Measurements from ENCODE around the gene NSL1. TPM values are rescaled to one million over a fixed set of nuclear protein-coding genes. Genes with fewer than 3 reads are reported as not detected.
"Not testable (repeated sequence)": the region's sequence is repeated elsewhere in the genome, so short reads cannot be mapped to it uniquely, and the experiment has no call there.

The NSL1 gene, protein sequence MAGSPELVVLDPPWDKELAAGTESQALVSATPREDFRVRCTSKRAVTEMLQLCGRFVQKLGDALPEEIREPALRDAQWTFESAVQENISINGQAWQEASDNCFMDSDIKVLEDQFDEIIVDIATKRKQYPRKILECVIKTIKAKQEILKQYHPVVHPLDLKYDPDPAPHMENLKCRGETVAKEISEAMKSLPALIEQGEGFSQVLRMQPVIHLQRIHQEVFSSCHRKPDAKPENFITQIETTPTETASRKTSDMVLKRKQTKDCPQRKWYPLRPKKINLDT
- total RNA-seq (2014; rRNA removed; shearing (Covaris generic)), result 61.3 and 79.2 TPM in 2 replicates

DNA sequence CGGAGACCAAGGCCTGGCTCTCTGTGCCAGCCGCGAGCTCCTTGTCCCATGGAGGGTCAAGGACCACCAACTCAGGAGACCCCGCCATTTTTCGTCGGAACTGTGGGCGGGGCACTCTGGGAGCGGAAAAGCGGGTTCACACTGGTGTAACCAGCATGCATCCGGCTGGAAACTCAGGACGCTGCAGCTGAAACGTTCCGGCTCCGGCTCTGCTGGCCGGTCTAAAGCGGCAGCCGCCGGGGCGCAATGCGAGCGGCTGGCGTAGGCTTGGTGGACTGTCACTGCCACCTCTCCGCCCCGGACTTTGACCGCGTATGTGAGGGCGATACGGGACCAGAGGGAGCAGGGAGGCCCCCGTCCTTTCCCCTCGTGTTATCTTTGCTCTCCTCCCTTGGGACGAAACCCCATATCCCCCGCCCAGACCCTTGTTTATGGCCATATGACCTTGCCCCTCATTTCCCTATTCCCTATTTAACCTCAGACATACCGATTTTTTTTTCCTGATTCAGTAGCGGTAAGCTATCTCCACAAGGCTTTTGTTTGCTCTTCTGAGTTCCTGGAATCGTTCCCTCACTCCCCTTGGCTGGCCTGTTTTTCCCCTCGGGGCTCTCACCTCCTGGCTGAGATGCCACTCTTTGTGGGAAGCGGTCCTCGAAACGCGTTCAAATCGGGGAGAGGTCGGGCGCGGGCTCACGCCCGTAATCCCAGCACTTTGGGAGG lies at the start of gene NSL1, which contains the start of gene TATDN3:
Gene NSL1 (minus strand): TSS at position 102 of the 720 bp plus-strand sequence. CDS start 14 bp downstream, at position 88.
Gene TATDN3 (plus strand): TSS at position 219 of the 720 bp plus-strand sequence. CDS start 28 bp downstream, at position 247.
- DNase-seq (ENCODE audit: low read depth), result peak; percentile 95

DNA sequence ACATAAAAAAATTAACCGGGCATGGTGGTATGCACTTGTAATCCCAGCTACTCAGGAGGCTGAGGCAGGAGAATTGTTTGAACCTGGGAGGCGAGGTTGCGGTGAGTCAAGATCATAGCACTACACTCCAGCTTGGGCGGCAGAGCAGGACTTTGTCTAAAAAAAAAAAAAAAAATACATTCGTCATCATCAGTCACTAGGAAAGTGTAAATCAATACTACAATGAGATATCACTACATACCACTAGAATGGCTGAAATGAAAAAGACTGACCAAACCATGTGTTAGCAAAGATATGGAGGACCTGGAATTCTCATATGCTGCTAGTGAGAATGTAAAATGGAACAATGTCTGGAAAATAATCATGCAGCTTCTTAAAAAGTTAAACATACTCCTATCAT lies 46.6 kb upstream of the NSL1 start:
- DNase-seq (ENCODE audit: low read depth), result peak; percentile 21

DNA sequence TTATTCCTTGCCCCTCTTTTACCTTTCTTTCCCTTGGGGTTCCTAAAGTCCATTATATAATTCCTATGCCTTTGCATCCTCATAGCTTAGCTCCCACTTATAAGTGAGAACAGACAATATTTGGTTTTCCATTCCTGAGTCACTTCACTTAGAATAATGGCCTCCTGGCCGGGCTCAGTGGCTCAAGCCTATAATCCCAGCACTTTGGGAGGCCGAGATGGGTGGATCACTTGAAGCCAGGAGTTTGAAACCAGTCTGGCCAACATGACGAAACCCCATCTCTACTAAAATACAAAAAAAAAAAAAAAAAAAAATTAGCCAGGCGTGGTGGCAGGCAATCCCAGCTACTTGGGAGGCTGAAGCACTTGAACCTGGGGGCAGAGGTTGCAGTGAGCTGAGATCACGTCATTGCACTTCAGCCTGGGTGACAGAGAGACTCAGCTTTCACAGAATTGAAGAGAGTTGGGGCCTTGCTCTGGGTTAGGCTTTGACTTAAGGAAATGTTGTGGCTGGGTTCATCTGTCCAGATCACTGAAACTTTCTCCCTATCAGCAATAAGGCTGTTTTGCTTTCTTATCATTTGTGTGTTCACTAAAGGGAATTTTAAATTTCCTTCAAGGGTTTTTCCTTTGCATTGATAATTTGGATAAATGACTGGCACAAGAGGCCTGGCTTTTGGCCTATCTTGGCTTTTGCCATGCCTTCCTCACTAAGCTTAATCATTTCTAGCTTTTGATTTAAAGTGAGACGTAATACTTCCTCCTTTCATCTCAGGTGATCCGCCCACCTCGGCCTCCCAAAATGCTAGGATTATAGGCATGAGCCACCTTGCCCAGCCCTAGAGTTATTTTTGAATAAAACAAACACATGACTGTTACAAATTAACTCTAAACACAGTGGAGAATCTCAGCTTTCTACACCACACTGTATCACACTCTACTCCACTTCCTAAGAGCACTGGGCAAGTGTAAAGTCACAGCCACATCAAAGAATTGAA lies 41.9 kb upstream of the NSL1 start:
- not testable (repeated sequence) for DNase-seq (ENCODE audit: low read depth)

DNA sequence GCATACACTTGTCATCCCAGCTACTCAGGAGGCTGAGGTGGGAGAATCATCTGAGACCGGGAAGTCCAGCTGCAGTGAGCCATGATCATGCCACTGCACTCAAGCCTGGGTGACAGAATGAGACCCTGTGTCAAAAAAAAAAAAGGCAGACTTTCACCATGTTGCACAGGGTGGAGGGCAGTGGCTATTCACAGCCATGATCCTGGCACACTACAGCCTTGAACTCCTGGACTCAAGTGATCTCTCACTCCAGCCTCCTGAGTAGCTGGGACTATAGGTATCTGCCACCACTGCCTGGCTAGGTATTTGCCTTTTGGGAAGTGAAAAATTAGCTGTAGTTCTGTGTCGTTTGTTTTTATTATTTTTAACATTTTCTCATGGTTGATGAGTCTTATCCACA lies 36.8 kb upstream of the NSL1 start:
- no peak for DNase-seq (ENCODE audit: low read depth)

DNA sequence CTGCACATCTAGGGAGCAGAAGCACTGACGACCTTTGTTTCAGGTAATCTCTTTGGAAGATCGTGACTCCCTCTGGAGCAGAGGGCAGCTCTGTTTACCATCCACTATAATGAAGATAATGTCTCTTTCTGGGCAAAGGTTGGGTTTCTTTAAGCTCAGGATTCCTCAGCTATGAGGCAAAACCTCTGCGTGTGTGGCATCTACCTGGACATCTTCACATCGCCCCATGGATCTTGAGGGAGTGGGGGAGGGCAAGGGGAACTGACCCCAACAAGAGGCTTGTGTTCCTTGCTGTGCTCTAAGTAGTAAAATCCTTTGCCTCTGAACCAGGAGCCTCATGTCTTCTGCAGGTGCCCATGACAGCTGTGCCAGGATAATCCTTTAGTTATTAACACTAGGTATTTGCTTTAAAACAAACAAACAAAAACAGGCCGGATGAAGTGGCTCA lies 36.3 kb upstream of the NSL1 start:
- DNase-seq (ENCODE audit: low read depth), result no peak

DNA sequence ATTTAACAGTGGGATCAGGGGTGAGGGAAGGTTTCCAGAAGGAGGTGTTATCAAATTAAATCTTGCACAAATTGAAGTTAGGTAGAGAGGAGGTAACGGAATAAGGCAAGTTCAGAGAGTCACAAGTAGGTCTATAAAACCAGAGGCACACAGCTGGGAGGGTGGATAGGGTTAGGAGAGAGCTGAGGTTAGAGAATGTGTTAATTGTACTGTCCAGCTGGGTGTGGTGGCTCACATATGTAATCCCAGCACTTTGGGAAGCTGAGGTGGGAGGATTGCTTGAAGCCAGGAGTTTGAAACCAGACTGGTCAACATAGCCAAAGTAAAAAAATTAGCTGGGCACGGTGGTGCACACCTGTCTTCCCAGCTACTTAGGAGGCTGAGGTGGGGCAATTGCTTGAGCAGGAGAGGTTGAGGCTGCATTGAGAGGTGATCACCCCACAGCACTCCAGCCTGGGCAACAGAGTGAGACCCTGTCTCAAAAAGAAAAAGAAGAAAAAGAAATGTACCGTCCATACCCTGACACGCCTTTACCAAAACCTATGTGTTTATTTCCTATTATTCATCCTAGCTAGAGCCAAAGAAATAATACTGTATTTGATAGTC lies 35.7 kb upstream of the NSL1 start:
- DNase-seq (ENCODE audit: low read depth), result no peak

DNA sequence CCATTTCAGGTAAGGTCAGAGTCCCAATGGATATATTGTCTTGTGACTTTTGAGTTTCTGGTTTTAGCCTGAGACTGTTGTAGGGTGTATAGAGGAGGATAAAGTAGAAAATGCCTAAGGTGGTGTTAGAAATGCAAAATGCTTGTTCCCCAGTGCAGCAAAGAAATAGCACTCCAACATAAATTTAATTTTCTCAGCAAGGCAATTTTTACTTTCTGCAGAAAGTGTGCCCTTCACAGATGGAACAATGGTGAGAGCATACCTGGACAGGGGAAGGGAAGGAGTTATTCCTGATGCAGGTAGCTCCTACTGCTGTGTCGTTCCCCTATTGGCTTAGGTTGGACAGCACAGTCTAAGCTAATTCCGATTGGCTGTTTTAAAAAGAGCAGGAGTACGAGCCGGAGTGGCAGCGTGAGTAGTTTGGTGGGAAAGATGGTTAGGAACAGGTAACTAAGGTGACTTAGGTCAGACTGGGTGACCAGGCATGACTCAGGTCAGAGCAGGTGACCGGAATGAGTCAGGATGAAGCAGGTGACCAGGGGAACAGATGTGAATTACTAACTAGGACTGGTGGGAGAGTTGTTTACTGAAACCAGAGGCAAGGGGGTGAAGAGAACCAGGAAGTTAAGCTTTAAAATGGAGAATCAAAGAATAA lies 34.3 kb upstream of the NSL1 start:
- DNase-seq (ENCODE audit: low read depth), result no peak

DNA sequence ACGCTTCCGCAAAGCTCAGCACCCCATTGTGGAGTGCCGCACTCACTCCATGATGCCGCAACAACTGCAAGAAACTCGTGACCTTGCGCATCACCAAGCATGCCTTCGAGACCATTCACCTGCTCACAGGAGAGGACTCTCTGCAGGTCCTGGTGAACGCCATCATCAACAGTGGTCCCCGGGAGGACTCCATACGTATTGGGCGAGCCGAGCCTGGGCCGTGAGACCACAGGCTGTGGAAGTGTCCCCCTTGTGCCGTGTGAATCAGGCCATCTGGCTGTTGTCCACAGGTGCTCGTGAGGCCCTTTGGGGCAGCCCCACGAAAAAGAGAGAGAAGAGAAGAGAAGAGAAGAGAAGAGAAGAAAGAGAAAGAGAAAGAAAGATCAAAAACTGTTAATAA lies 32.6 kb upstream of the NSL1 start:
- DNase-seq (ENCODE audit: low read depth), result no peak

DNA sequence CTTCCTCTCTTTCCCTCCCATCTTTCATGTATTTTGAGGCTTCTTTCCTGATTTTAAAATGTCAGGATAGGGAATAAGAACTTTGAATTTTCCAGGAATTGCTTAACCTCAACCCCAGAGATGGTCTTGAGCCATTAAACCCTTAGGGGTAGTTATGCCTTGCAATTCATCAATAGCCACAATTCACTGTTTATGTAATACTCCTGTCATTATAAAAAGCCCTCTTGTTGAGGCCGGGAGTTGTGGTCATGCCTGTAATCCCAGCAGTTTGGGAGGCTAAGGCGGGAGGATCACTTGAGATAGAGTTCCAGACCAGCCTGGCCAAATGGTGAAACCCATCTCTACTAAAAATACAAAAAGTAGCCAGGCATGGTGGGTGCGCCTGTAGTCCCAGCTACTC lies 31.4 kb upstream of the NSL1 start:
- no peak for DNase-seq (ENCODE audit: low read depth)

DNA sequence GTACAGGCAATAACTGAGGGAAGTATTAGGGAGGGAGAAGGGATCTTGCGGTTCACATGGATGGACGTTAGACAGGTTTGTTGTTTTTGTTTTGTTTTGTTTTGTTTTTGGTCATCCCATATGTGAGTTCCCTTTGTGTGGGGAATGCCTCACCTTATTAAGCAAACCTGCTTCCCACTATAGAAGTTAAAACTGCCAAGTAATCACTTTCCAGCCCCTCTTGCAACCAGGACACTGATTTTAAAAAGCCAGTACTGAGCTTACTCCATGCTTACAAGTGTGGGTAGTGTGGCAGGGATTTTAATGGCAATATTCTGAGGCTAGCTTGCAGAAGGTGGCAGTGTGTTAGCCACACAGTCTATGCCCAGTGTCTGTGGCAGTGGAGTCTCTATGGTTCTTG lies 29.4 kb upstream of the NSL1 start:
- no peak for DNase-seq (ENCODE audit: low read depth)

DNA sequence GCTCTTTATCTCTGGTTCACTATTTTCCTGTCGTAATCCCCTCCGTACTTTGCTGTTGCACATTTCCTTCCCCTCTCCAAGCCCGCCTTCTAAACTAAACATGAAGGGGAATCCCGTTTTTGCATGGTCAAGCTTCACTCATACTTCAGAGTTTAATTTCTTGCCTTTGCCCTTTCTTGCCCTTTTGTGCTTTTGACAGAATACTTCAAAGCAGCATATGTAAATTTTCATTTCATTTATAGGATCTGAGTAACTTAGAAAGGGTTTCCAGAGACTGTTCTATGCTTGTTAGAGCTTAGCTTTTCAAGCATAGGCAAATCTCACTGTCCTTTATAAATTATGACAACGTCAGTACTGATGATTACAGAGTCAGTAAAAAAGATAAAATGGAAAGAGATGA lies 28.1 kb upstream of the NSL1 start:
- no peak for DNase-seq (ENCODE audit: low read depth)

DNA sequence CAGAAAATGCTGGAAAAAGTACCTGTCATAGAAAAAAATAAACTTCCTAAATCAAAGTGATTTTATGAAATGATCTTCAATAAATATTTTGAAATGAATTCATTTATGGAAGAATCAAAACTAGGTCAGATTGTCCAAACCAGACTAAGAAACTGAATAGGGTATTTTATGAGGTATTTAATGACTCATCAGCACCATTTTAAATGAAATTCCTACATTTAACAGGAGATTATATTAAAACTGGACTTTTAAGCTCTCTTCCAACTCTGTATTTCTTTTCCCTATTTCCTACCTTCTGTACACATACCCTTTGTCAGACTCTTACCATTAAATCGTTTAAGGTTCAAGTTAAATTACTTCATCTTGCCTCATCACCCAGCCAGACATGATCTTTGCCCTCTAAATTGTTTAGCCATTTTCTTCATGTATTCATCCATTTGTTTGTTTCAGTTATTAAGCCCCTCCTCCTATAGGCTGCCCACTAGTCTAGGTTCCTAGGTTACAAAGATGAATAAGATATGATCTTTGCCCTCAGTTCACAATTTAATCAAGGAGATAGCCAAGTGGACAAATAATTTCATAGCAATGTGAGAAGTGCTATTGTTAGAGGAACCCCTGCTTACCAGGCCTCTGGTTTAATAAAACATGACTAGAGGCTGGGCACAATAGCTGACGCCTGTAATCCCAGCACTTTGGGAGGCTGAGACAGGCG lies 25.1 kb upstream of the NSL1 start:
- no peak for DNase-seq (ENCODE audit: low read depth)

DNA sequence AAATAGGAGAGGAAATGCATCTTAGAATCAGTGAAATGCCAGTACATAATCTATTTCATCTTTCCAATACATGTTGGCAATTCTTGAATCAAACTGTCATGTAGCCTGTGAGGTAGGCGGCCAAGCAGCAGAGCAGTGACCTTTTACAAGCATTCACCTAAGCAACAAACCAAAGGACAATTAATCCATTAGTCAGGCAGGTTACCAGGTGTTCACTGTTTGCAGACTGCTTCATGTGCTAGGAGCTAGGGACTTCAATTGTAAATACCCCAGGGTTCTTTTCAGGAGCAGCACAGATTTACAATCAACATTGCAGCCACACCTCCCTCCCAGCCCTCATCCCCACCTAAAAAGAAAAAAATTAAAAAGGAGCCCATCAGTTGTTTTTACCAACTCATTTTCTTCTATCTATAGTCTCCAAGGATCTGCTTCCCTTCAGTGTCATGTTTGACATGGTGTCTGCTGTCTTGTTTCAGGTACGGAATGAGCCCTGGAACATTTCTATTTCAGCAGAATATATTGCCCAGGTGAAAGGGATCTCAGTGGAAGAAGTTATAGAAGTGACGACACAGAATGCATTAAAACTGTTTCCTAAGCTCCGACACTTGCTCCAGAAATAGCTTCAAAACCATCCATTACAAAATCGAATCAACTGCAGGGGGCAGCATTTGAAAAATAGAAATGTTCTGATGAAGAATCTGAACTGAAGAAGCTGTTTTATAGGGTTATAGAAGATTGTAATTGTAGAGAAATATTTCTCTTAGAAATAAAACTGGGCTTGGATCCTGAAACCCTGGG lies 23.2 kb upstream of the NSL1 start:
- DNase-seq (ENCODE audit: low read depth), result no peak

DNA sequence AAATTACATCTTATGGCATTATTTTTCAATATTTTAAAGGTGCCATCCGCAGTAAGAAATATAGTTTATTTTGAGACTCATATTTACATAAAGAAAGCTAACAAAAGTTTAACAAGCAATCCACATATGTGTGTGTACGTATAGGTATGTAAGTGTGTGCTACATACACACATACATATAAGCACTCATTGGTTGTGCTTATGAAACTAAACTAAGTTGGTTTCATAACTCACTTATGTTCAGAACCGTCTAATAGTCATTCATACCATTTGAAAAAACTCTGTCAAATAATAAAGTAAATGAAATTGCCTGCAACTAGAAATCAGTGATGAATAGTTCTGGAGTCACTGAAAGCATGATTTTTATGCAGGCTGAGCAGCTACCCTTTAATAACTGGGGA lies 14.2 kb upstream of the NSL1 start:
- no peak for DNase-seq (ENCODE audit: low read depth)

DNA sequence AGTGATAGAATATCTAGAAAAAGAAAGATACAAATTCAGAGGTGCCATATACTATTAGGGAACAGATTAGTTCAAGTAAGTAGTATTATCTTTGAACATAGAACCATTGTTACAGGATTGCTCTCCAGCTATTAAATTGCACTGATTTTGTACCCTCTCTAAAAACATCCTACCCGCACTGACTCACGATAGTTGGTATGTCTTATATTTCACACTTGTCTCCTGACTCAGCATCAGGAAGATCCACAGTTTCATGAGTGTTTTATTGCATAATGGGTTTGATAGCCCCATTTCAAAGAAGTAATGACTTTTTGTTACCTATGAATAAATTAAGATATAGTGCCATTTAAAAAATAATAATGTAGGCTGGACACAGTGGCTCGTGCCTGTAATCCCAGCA lies 6.1 kb upstream of the NSL1 start:
- no peak for DNase-seq (ENCODE audit: low read depth)

DNA sequence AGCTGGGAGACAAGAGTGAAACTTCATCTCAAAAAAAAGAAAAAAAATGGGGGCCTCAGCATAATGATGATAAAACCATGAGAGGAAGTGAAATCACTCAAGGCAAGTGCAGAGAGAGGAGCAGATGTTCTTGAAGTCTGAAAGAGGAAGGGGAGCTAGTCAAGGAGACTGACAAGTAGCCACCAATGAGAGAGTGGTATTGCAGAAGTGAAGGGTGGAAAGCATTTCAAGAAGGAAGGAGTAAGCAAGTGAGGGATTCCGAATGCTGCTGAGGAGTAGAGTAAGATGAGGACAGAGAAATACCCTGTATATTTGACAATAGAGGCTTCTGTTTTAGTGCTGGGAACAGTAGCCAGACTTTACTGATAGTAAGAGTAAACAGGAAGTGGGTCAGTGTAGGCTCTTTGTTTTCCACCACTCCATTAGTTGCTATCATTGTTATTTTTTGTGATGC lies 3.0 kb upstream of the NSL1 start:
- DNase-seq (ENCODE audit: low read depth), result no peak

DNA sequence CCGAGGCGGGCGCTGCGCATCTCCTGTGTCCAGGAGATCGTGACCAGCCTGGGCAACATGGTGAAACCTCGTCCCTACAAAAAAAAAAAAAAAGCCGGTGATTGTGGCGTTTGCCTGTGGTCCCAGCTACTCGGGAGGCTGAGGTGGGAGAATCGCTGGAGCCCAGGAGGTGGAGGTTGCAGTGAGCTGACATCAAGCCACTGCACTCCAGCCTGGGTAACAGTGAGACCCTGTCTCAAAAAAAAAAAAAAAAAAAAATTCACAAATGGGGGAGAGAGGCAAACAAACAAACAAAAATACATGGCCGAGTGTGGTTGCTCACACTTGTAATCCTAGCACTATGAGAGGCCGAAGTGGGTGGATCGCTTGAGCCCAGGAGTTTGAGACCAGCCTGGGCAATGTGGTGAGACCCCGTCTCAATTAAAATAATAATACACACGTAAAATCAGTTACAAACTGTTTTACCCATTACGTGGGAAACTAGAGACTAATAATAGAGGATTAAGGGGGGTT lies 875 bp upstream of the NSL1 start:
- no peak for DNase-seq (ENCODE audit: low read depth)

DNA sequence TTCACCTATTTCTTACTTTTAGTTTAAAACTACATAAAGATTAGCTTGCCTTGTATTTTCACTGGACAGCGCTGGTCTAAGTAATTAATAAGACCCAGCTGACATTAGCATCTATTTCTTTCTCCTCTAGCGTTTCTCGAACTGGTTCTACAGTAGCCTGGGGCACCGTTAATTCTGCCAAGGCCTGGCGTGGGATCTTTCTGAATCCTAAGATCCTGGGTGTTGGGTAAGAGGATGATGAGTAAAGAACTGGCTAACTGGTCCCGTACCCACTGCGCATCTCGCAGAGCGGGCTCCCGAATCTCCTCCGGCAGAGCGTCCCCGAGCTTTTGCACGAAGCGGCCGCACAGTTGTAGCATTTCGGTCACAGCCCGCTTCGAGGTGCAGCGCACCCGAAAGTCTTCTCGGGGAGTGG lies 309 bp downstream of the NSL1 start:
- no peak for DNase-seq (ENCODE audit: low read depth)

DNA sequence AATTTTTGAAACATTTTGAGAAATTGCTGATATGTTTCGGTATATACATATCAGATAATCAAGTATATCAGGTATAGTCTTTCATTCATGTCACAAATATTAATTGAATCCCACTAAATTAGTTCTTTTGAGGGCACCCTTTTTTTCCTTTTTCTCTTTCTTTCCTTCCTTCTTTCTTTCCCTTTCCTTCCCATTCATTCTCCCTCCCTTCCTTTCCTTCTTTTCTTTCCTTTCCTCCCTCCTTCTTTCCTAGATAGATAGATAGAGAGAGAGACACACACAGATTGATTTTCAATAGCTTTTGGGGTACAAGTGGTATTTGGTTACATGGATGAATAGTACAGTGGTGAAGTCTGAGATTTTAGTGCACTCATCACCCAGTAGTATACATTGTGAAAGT lies 5.7 kb downstream of the NSL1 start:
- no peak for DNase-seq (ENCODE audit: low read depth)
